ENCODE data around the gene SLC29A3. TPM values are rescaled to one million over a fixed set of nuclear protein-coding genes. Genes with fewer than 3 reads are reported as not detected.

Gene SLC29A3
- total and polyA plus RNA-seq, 10 of the 15 experiments (the other 5 are each of a cell fraction or from before 2014, with no cell fraction given): 1.5 to 4.0 (median 2.7) TPM

DNA sequence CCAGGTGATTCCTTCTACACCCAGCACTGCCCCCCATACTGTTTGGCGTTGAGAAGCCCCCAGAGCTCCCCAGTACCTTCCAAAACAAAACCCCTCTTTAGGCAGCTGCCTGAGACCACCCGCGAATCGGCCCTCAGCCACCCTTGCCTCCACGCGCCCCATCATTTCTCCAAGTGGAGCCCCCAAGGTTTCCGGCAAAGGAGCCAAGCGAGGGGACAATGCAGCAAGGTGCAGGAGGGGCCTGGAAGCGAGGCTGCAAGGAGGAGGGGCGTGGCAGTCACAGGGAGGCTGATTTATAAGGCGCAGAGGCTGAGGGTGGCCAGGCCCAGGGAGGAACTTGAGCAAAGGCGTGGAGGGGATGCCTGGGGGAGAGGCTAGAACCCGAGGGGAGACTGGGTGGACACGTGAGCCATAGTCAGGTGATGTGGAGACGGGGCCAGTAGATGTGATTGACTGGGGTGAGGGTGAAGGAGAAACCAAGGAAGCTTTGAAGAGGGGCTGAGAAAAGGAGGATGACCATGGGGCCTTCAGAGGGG is 16.2 kb downstream of the SLC29A3 start:
- intact Hi-C loops (cut with micrococcal nuclease; ENCODE audit: unreplicated experiment) (no loop called here), in situ Hi-C loops (cut with MboI) (no loop called here)
- no peak overlapping the region for H3K4me2 ChIP-seq (ENCODE audit: control insufficient read depth, insufficient read depth)
- H3K9me3 ChIP-seq (replicated peaks; ENCODE audit: control insufficient read depth, insufficient read depth, low read length): no peaks in the 10 kb centered on the region
- 47% methylated on average over 15 of the region's 15 CpGs for WGBS (ENCODE audit: insufficient coverage, insufficient replicate concordance, low lambda C conversion rate, missing lambda C conversion rate)
- no peak overlapping the region for H3K9ac ChIP-seq (ENCODE audit: control insufficient read depth, insufficient read depth, low read length)
- no peak overlapping the region for H3K4me3 ChIP-seq
- ChIA-PET CTCF (interaction anchor here (0.7 to 1.1 kb wide), 2 partner anchors 49 to 232 kb away, joined by 3 read pairs; no protein-coding TSS in a partner anchor), RAD21 (ENCODE audit: unreplicated experiment) (interaction anchor here (1.0 kb wide), 1 partner anchor 38 kb away, joined by 3 read pairs; no protein-coding TSS in a partner anchor), SMC1A (ENCODE audit: uncharacterized antibody, unreplicated experiment) (interaction anchor here (1.1 to 1.5 kb wide), 2 partner anchors 38 to 234 kb away, joined by 3 to 8 read pairs; no protein-coding TSS in a partner anchor), POLR2A (interaction anchor here (0.9 to 1.7 kb wide), 2 partner anchors 12 to 38 kb away, joined by 3 to 6 read pairs; no protein-coding TSS in a partner anchor)
- H2AFZ ChIP-seq (ENCODE audit: control insufficient read depth, low read depth, low read length): no peak overlapping the region
- no peaks in the 10 kb centered on the region for H4K20me1 ChIP-seq (ENCODE audit: control insufficient read depth, insufficient read depth)
- H3K27me3 ChIP-seq (replicated peaks in 1 of 2; ENCODE audit: control insufficient read depth in 2 of 2, insufficient read depth in 2 of 2, low read length in 1 of 2): no peaks in the 10 kb centered on the region
- ATAC-seq: no peak
- no TSS peak for BruUV-seq (replicated peaks)
- FAIRE-seq: no peak
- no peaks in the 10 kb centered on the region for H3K79me2 ChIP-seq (ENCODE audit: control insufficient read depth, insufficient read depth, low read length)
- H3K27ac ChIP-seq (ENCODE audit: control insufficient read depth, insufficient read depth): no peak overlapping the region
- H3K36me3 ChIP-seq (ENCODE audit: control insufficient read depth in 2 of 2, insufficient read depth in 2 of 2, low read length in 1 of 2): no peaks in the 10 kb centered on the region
- no peak for DNase-seq (ENCODE audit: low read depth, low spot score)
- peaks cover 7% of the 10 kb centered on the region for H3K4me1 ChIP-seq (ENCODE audit: control insufficient read depth, insufficient read depth, low read length)
- TF ChIP-seq EZH2 (IDR thresholded peaks at IDR 0.05; ENCODE audit: borderline replicate concordance, control insufficient read depth, low read depth, low read length) (no peak), TAF1 (IDR thresholded peaks at IDR 0.05; ENCODE audit: borderline replicate concordance, low read depth, low read length) (no peak), GATAD2B (conservative IDR thresholded peaks at IDR 0.05; ENCODE audit: low read depth) (no peak), PAX5 (IDR thresholded peaks at IDR 0.05; ENCODE audit: borderline replicate concordance, low read depth, low read length) (no peak), NR2C2 (IDR thresholded peaks at IDR 0.05; ENCODE audit: borderline replicate concordance, control insufficient read depth, insufficient read length, low read depth) (no peak), CBFB (IDR thresholded peaks at IDR 0.05; ENCODE audit: low read depth) (no peak), YBX1 (IDR thresholded peaks at IDR 0.05) (no peak), LARP7 (IDR thresholded peaks at IDR 0.05) (no peak), SP1 (IDR thresholded peaks at IDR 0.05; ENCODE audit: low read depth, low read length) (no peak), CEBPB (IDR thresholded peaks at IDR 0.05; ENCODE audit: borderline replicate concordance in 1 of 2, low read depth in 2 of 2, low read length in 2 of 2) (no peak)
- TF ChIP-seq, protein P1, sequence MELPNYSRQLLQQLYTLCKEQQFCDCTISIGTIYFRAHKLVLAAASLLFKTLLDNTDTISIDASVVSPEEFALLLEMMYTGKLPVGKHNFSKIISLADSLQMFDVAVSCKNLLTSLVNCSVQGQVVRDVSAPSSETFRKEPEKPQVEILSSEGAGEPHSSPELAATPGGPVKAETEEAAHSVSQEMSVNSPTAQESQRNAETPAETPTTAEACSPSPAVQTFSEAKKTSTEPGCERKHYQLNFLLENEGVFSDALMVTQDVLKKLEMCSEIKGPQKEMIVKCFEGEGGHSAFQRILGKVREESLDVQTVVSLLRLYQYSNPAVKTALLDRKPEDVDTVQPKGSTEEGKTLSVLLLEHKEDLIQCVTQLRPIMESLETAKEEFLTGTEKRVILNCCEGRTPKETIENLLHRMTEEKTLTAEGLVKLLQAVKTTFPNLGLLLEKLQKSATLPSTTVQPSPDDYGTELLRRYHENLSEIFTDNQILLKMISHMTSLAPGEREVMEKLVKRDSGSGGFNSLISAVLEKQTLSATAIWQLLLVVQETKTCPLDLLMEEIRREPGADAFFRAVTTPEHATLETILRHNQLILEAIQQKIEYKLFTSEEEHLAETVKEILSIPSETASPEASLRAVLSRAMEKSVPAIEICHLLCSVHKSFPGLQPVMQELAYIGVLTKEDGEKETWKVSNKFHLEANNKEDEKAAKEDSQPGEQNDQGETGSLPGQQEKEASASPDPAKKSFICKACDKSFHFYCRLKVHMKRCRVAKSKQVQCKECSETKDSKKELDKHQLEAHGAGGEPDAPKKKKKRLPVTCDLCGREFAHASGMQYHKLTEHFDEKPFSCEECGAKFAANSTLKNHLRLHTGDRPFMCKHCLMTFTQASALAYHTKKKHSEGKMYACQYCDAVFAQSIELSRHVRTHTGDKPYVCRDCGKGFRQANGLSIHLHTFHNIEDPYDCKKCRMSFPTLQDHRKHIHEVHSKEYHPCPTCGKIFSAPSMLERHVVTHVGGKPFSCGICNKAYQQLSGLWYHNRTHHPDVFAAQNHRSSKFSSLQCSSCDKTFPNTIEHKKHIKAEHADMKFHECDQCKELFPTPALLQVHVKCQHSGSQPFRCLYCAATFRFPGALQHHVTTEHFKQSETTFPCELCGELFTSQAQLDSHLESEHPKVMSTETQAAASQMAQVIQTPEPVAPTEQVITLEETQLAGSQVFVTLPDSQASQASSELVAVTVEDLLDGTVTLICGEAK (IDR thresholded peaks at IDR 0.05; ENCODE audit: borderline replicate concordance): no peak
- TF ChIP-seq, protein P2, sequence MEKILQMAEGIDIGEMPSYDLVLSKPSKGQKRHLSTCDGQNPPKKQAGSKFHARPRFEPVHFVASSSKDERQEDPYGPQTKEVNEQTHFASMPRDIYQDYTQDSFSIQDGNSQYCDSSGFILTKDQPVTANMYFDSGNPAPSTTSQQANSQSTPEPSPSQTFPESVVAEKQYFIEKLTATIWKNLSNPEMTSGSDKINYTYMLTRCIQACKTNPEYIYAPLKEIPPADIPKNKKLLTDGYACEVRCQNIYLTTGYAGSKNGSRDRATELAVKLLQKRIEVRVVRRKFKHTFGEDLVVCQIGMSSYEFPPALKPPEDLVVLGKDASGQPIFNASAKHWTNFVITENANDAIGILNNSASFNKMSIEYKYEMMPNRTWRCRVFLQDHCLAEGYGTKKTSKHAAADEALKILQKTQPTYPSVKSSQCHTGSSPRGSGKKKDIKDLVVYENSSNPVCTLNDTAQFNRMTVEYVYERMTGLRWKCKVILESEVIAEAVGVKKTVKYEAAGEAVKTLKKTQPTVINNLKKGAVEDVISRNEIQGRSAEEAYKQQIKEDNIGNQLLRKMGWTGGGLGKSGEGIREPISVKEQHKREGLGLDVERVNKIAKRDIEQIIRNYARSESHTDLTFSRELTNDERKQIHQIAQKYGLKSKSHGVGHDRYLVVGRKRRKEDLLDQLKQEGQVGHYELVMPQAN (conservative IDR thresholded peaks at IDR 0.05): no peak
- TF ChIP-seq, protein P3, sequence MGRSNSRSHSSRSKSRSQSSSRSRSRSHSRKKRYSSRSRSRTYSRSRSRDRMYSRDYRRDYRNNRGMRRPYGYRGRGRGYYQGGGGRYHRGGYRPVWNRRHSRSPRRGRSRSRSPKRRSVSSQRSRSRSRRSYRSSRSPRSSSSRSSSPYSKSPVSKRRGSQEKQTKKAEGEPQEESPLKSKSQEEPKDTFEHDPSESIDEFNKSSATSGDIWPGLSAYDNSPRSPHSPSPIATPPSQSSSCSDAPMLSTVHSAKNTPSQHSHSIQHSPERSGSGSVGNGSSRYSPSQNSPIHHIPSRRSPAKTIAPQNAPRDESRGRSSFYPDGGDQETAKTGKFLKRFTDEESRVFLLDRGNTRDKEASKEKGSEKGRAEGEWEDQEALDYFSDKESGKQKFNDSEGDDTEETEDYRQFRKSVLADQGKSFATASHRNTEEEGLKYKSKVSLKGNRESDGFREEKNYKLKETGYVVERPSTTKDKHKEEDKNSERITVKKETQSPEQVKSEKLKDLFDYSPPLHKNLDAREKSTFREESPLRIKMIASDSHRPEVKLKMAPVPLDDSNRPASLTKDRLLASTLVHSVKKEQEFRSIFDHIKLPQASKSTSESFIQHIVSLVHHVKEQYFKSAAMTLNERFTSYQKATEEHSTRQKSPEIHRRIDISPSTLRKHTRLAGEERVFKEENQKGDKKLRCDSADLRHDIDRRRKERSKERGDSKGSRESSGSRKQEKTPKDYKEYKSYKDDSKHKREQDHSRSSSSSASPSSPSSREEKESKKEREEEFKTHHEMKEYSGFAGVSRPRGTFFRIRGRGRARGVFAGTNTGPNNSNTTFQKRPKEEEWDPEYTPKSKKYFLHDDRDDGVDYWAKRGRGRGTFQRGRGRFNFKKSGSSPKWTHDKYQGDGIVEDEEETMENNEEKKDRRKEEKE (IDR thresholded peaks at IDR 0.05): no peak

All from GM12878 (cell line).